ENCODE measurements around the gene RNU5B-1. TPM values are rescaled to one million over a fixed set of nuclear protein-coding genes. Genes with fewer than 3 reads are reported as not detected.

Gene RNU5B-1
- not detected for polyA plus RNA-seq (2013, experiment 1 of 2; ENCODE audit: insufficient read length)
- not detected for polyA plus RNA-seq (2013, experiment 2 of 2; ENCODE audit: insufficient read length)

- peak; percentile 98 for DNase-seq
These were observed at the start of gene RNU5B-1 for GRCh38 chr15:65304381-65305149. RNU5B-1 (plus strand) TSS chr15:65304677.

- no peak for DNase-seq
These were observed 49.7 kb upstream of the RNU5B-1 start for GRCh38 chr15:65254758-65255157.

- no peak for DNase-seq
These were observed 48.9 kb upstream of the RNU5B-1 start for GRCh38 chr15:65255486-65256140.

- no peak for DNase-seq
These were observed 45.9 kb upstream of the RNU5B-1 start for GRCh38 chr15:65258375-65259262.

GRCh38 chr15:65259367-65259797 lies 45.1 kb upstream of the RNU5B-1 start:
- no peak for DNase-seq

GRCh38 chr15:65260968-65261367 lies 43.5 kb upstream of the RNU5B-1 start:
- DNase-seq = no peak

GRCh38 chr15:65263313-65263712 lies 41.2 kb upstream of the RNU5B-1 start:
- DNase-seq = no peak

GRCh38 chr15:65264863-65265430 lies 39.5 kb upstream of the RNU5B-1 start:
- DNase-seq = no peak

GRCh38 chr15:65266469-65266868 lies 38.0 kb upstream of the RNU5B-1 start:
- DNase-seq = no peak

- no peak for DNase-seq
These were observed 36.1 kb upstream of the RNU5B-1 start for GRCh38 chr15:65268411-65268810.

GRCh38 chr15:65270811-65271545 lies 33.5 kb upstream of the RNU5B-1 start:
- DNase-seq = peak; percentile 73

GRCh38 chr15:65275104-65275727 lies 29.3 kb upstream of the RNU5B-1 start:
- no peak for DNase-seq

GRCh38 chr15:65275728-65276126 lies 28.8 kb upstream of the RNU5B-1 start:
- peak; percentile 12 for DNase-seq

GRCh38 chr15:65277015-65277414 lies 27.5 kb upstream of the RNU5B-1 start:
- no peak for DNase-seq

GRCh38 chr15:65278480-65278879 lies 26.0 kb upstream of the RNU5B-1 start:
- no peak for DNase-seq

GRCh38 chr15:65285291-65286068 lies 19.0 kb upstream of the RNU5B-1 start:
- DNase-seq = peak; percentile 17

- peak; percentile 9 for DNase-seq
These were observed 18.3 kb upstream of the RNU5B-1 start for GRCh38 chr15:65286069-65286703.

- peak; percentile 83 for DNase-seq
These were observed 17.6 kb upstream of the RNU5B-1 start, which contains the start of gene PARP16 for GRCh38 chr15:65286704-65287519. PARP16 (minus strand) TSS chr15:65286883; CDS start chr15:65286426, 457 bp downstream.

- no peak for DNase-seq
These were observed 17.0 kb upstream of the RNU5B-1 start for GRCh38 chr15:65287520-65287855.
